Measurements from ENCODE around the gene PACSIN1. TPM values are rescaled to one million over a fixed set of nuclear protein-coding genes. Genes with fewer than 3 reads are reported as not detected.

The PACSIN1 gene
- total RNA-seq, 4 donors from 2014 or later, result 0.11 to 0.40 TPM; not detected in 2

DNA sequence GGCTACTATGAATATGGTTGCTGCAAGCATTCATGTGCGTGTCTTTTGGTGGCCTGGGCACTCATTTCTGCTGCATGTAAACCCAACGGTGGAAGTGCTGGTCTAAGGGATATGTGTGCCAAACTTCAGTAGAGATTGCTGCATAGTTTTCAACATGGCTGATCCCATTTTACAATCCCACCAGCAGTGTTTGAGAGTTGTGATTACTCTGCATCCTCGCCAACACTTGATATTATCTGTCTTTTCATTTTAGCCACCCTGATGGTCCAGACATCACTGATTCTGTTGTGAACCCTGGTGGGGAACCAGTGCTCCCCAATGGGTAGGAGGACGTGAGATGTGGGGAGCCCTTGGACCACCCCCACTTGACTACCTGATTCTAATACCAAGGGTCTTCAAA lies 27.5 kb downstream of the PACSIN1 start:
- H3K4me3 ChIP-seq, result no peak overlapping the region
- H3K9me3 ChIP-seq, result no peaks in the 10 kb centered on the region
- no peaks in the 10 kb centered on the region for H3K27me3 ChIP-seq
- H3K4me1 ChIP-seq, result peaks cover 3% of the 10 kb centered on the region
- H3K36me3 ChIP-seq, result no peaks in the 10 kb centered on the region
- no peak overlapping the region for H3K27ac ChIP-seq
- DNase-seq (ENCODE audit: low spot score in 2 of 2), result no peak
- TF ChIP-seq, protein P1, sequence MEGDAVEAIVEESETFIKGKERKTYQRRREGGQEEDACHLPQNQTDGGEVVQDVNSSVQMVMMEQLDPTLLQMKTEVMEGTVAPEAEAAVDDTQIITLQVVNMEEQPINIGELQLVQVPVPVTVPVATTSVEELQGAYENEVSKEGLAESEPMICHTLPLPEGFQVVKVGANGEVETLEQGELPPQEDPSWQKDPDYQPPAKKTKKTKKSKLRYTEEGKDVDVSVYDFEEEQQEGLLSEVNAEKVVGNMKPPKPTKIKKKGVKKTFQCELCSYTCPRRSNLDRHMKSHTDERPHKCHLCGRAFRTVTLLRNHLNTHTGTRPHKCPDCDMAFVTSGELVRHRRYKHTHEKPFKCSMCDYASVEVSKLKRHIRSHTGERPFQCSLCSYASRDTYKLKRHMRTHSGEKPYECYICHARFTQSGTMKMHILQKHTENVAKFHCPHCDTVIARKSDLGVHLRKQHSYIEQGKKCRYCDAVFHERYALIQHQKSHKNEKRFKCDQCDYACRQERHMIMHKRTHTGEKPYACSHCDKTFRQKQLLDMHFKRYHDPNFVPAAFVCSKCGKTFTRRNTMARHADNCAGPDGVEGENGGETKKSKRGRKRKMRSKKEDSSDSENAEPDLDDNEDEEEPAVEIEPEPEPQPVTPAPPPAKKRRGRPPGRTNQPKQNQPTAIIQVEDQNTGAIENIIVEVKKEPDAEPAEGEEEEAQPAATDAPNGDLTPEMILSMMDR (IDR thresholded peaks at IDR 0.05), result no peak
- TF ChIP-seq EP300 (IDR thresholded peaks at IDR 0.05) (no peak), POLR2A (IDR thresholded peaks at IDR 0.05) (no peak), POLR2AphosphoS5 (IDR thresholded peaks at IDR 0.05) (no peak)
- 67% methylated on average over 4 of the region's 4 CpGs for WGBS

DNA sequence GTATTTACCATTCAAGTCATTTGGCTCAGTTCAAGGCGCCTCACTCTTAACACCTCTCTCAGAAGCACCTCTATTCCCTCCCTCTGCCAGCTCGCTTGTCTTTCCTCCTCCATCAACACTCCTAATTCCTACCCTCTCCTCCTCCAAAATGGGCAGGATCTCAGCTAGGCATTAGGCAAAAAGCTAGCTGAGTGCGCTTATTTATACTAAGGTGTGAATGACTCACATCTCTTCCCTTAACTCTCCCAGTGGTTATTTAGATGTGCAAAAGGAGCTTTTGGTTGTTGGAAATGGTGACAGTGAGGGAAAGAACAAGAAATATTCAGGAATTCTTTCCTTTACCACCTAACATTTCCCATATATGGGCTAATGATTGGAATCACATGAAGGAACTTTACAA lies 29.1 kb downstream of the PACSIN1 start:
- Histone ChIP-seq H3K27me3 (no peaks in the 10 kb centered on the region), H3K9me3 (no peaks in the 10 kb centered on the region), H3K36me3 (no peaks in the 10 kb centered on the region), H3K4me1 (peaks cover 3% of the 10 kb centered on the region), H3K27ac (no peak overlapping the region), H3K4me3 (no peak overlapping the region)
- no peak for DNase-seq (ENCODE audit: low spot score in 2 of 2)
- WGBS, result 96% methylated on average over 3 of the region's 3 CpGs
- no peak for TF ChIP-seq EP300 (IDR thresholded peaks at IDR 0.05)
- no peak for TF ChIP-seq POLR2AphosphoS5 (IDR thresholded peaks at IDR 0.05)
- TF ChIP-seq, protein P1 (IDR thresholded peaks at IDR 0.05), result no peak
- no peak for TF ChIP-seq POLR2A (IDR thresholded peaks at IDR 0.05)

DNA sequence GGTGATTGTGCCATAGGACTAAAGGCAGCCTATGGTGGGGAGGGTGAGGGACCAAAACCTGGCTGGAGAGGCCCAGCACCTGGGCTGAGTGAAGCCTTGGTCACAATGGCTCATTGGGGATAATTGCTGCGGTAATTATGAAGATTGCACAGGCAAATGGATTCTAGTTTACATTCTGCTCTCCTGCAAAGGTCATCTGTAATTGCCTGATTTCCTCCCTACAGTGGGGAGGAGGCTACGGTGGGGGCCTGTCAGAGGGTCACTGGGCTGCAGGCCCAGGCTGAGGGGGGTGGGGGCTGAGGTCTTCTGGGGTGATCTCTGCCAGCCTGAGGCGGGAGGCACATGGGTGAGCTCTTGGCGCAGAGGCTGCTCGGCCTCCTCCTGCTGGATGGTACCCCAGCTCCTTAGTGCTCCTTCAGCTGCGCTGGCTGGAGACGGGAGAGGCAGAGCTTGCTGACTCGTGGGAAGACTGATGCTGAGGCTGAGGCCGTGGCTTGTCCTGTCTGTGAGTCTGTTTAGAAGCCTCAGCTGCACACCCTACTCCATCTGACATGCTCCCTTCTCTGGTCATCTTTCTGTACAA lies 30.3 kb downstream of the PACSIN1 start:
- no peak for DNase-seq (ENCODE audit: low spot score in 2 of 2)
- WGBS, result 54% methylated on average over 2 of the region's 9 CpGs
- no peaks in the 10 kb centered on the region for H3K4me1 ChIP-seq
- no peaks in the 10 kb centered on the region for H3K27me3 ChIP-seq
- TF ChIP-seq POLR2A (IDR thresholded peaks at IDR 0.05), result no peak
- TF ChIP-seq POLR2AphosphoS5 (IDR thresholded peaks at IDR 0.05), result no peak
- TF ChIP-seq, protein P1 (IDR thresholded peaks at IDR 0.05), result no peak
- TF ChIP-seq EP300 (IDR thresholded peaks at IDR 0.05), result no peak
- peaks cover 2% of the 10 kb centered on the region for H3K9me3 ChIP-seq
- H3K36me3 ChIP-seq, result no peaks in the 10 kb centered on the region
- H3K4me3 ChIP-seq, result no peak overlapping the region
- no peak overlapping the region for H3K27ac ChIP-seq

DNA sequence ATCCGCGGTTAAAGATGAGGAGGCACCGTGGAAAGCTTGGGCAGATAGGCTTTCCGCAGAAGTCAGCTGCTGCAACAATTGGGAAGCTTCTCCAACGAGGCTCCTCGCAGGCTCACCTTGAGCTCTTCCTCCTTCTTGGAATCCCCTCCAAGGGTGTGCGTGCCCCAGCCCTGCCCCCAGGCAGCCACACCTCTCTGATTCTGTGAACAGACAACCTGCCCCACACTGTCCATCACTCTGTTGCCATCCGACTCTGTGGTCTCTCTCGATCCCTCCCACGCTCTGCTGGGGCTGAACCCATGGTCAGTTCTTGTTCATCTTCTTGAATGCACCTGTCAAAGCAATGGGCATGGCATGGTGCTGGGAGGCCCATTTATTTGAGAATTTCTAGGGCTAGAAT lies 31.5 kb downstream of the PACSIN1 start:
- Histone ChIP-seq H3K27me3 (no peaks in the 10 kb centered on the region), H3K9me3 (peaks cover 4% of the 10 kb centered on the region), H3K36me3 (no peaks in the 10 kb centered on the region), H3K4me3 (no peak overlapping the region), H3K27ac (no peak overlapping the region), H3K4me1 (no peaks in the 10 kb centered on the region)
- 60% methylated on average over 8 of the region's 10 CpGs for WGBS
- TF ChIP-seq POLR2AphosphoS5 (IDR thresholded peaks at IDR 0.05) (no peak), POLR2A (IDR thresholded peaks at IDR 0.05) (no peak), EP300 (IDR thresholded peaks at IDR 0.05) (no peak)
- TF ChIP-seq, protein P1 (IDR thresholded peaks at IDR 0.05), result no peak
- DNase-seq (ENCODE audit: low spot score in 2 of 2), result peak in 1 of 2 donors; percentile 29

DNA sequence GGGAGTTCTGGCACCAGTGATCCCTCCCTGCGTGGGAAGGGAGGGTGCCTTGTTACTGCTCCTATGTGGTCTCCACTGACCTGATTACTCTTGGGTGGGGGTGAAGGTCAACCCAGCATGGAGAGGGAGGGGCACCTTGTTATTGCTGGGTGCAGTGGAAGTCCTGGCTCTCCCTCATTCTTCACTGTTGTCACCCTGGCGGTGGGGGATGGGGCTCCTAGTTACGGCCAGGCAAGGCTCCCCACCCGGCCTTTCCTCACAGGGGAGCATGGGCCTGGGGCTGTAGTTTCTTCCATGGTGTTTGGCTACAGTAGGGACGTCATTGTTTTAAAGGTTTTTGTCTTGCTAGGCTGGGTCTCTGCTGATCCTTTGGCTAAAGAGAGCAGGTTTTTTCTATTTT lies 40.8 kb downstream of the PACSIN1 start:
- 64% methylated on average over 5 of the region's 5 CpGs for WGBS
- H3K36me3 ChIP-seq, result no peaks in the 10 kb centered on the region

More for the DNA sequence above, 40.8 kb downstream of the PACSIN1 start:
- peak in 1 of 2 donors; percentile 21 for DNase-seq (ENCODE audit: low spot score in 2 of 2)
- Histone ChIP-seq H3K4me1 (no peaks in the 10 kb centered on the region), H3K4me3 (no peak overlapping the region), H3K27ac (no peak overlapping the region), H3K27me3 (no peaks in the 10 kb centered on the region), H3K9me3 (no peaks in the 10 kb centered on the region)
- TF ChIP-seq EP300 (IDR thresholded peaks at IDR 0.05), result no peak
- TF ChIP-seq, protein P1 (IDR thresholded peaks at IDR 0.05), result no peak
- no peak for TF ChIP-seq POLR2A (IDR thresholded peaks at IDR 0.05)
- TF ChIP-seq POLR2AphosphoS5 (IDR thresholded peaks at IDR 0.05), result no peak
